Jurkat, Clone E6-1 (cell line): ENCODE measurements around the gene ATP4B. TPM values are rescaled to one million over a fixed set of nuclear protein-coding genes. Genes with fewer than 3 reads are reported as not detected.

Source experiments
- DNase-seq: peaks from one replicate; pipeline ENCODE4 v3.0.0-alpha.2; 2011; ENCODE audit warnings: low read depth, low spot score
- H3K4me3 ChIP-seq: 2 replicates; pipeline ENCODE4 v1.5.1; 2011; ENCODE audit warnings: mild to moderate bottlenecking, low read length, control low read depth, moderate library complexity
- polyA plus RNA-seq: library from polyadenylated mRNA; unstranded; fragments of >200 nt; gene quantifications from one replicate; pipeline ENCODE4 v1.2.1, GENCODE V29; 2012; ENCODE audit warnings: missing spikeins; ENCODE audit not compliant: insufficient read length, insufficient read depth

The ATP4B gene
- polyA plus RNA-seq, result not detected

DNA sequence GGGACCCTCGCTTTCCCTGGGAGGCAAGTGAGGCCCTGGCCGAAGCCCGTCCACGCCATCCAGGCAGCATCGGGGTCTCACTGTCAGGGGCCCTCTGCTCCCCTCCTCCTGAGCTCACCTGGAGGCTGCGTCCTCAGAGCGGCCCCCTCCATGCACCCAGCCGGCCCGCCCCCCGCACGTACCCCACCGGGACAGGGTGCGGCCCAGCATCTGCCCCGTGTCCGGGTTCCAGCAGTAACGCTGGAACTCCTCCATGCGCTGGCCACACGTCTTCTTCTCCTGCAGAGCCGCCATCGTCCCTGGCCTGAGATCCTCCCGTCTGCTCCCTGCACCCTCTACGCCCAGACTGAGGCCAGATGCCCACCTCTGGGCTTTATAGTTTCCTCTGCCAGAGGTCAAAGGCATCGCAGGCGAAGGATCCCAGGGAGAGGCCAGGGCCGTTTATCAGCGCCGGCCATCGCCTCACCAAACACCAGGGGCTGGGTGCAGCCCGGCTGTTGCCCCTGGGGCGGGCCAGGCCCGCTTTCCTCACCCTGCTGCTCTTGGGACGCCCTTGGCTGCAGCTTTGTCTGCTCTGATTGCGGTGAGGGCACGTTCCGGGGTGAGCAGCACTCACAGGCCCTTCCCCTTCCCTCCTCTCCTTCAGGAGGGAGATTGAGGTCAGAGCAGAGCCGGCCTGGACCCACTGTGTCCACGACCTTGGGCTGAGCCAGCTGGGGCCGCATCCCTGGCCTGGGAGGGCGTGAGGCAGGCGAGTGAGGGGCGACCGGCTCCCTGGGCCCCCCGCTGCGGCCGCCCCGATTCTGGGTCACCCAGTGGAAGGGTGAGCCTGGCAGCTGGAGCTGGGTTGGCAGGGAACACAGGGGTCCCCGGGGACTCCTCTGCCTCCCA lies at the start of gene ATP4B:
ATP4B (minus strand) TSS at position 348 of the 891 bp plus-strand sequence; CDS start at position 294, 54 bp downstream.
- no peak for DNase-seq
- H3K4me3 ChIP-seq, result no peak within 1 kb of the TSS

DNA sequence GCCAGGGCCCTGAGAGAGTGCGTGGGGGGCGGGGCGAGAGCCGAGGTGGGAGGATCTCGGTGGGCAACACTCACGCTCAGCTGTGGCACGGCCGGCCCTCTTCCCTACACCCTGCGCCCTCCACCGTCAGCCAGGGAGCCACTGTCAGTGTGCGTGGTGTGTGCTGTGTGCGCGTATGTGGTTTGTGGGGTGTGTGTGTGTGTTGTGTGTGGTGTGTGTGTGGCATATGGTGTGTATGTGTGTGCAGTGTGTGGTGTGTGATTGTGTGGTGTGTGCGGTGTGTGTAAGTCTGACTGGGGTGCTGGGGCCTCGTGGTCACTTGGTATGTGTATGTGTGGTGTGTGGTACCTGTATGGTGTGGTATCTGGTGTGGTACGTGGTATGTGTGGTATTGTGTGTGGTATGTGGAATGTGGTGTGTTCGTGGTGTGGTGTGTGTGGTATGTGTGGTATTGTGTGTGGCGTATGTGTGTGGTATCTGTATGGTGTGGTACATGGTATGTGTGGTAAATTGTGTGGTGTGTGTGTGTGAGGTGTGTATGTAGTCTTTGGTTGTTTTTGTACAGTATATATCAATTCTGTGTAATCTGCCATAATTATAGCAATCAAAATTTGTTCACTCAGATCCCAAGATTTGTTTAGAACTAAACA lies 14.1 kb upstream of the ATP4B start:
- DNase-seq, result no peak
- no peak overlapping the region for H3K4me3 ChIP-seq

DNA sequence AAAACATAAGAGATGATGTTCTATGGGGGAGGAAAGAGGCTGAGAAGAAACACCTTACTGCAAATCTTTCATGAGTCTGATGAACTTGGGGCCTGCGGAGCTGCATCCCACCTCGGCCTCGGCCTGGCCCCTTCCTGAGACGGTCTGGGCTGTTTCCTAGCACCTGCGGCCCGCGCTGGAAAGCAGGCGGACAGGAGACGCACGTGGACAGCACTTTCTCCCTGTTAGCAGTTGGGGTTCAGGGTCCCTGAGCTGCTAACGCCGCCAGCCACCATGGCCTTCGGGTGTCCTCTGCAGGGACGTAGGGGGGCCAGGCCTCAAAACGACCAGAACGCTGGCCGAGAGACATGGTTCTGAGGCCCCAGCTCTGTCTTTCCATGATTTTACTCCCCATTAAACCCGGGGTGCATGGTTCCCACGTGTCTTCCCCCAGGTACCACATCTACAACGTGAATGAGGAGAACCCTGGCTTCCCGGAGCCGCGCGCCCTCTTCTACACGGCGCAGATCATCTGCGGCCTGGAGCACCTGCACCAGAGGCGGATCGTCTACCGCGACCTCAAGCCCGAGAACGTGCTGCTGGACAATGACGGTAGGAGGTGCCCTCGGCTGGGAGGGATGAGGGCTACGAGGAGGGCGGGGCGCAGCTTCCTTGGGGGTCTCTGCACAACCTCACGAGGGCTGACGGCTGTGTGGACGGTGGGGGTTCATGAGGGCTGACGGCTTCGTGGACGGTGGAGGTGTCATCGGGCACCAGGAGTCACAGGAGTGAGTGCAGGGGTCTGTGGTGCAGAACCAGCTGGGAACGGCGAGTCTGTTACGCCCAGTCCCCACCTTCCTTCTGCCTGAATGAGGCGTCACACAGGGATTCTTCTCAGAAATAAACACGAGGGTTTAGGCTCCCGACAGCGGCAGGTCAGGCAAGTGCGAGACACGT lies 13.3 kb upstream of the ATP4B start:
- H3K4me3 ChIP-seq, result no peak overlapping the region
- no peak for DNase-seq

DNA sequence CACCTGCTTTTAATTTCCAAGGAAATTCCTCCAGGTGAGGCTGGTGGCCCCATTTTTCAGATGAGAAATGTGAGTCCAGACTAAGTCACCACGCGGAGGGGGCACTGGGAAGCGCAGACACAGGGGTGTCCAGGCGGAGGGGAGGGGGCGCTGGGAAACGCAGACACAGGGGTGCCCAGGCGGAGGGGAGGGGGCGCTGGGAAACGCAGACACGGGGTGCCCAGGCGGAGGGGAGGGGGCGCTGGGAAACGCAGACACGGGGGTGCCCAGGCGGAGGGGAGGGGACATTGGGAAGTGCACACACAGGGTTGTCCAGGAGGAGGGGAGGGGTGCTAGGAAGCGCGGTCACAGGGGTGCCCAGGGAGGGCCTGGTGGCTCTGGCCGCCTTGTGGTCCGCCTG lies 12.5 kb upstream of the ATP4B start:
- no peak overlapping the region for H3K4me3 ChIP-seq

DNA sequence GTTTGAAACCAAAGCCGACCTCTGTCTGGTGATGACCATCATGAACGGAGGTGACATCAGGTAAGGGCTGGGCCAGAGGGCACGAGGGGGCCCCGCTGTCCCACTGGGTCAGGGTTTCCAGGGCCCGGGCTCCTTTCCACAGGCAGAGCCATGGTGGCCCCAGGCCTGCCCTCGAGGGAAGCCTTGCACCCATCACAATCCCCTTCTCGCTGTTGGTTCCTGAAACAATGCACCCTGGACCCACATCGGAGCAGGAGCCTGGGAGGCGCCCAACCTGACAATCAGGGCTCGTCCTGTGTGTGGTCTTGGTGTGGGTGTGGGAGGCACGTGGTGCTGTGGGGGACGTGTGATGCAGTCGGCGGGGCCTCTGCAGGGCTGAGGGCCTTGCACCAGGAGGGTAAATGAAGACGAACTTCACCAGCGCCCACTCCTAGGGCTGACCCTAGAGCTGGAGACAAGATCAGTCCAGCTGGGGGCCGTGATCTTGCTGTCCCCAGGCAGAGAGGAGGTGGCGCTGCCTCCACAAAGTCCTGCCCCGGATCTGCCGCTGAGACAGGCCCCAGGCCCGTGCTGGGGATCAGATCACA lies 11.8 kb upstream of the ATP4B start:
- no peak for DNase-seq
- no peak overlapping the region for H3K4me3 ChIP-seq

More for the DNA sequence above, 12.5 kb upstream of the ATP4B start:
- no peak for DNase-seq

DNA sequence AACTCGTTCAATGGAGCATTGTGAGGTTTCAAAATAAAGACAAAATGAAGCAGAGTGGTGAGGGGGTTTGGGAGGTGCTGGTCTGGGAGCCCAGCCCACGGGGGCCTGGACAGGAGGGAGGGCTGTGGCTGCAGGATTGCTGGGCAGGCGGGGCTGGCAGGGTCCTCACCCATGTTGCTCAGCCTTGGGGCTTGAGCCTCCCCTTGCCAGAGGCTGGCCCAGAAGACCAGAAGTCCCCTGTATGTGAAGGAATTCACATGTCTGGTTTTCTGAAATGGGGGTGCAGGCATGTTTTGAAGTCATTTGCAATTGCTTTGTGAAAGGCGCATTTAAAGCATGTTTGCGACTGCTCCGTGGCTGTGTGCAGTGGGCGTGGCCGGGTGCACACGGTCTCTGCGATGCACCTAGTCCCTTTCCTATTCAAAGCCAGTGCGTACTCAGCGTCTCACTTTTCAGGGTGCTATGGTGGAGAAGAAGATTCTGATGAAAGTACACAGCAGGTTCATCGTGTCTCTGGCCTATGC lies 11.3 kb upstream of the ATP4B start:
- H3K4me3 ChIP-seq, result no peak overlapping the region
- no peak for DNase-seq

DNA sequence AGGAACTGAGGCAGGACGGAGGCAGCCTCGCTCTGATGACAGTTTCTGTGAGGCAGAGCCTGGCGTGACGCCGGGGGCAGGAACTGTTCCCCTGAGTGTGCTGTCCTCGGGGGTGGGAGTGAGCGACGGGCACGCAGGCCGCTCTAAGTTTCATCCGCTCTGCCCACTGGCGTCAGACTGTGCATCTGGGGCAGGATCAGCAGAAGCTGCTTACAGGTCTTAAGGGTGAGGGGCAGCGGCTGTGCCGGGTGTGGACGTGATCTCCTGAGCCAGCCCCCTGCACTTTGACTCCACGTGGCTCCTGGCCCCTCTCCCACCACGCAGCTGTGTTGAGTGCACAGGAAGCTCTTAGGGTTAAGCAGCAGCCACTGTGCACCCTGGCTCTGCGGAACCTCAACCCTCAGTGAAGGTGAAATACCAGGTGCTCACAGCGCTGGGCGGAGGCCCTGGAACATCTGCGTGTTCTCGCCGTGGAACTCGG lies 10.5 kb upstream of the ATP4B start:
- DNase-seq, result peak; percentile 33
- no peak overlapping the region for H3K4me3 ChIP-seq

DNA sequence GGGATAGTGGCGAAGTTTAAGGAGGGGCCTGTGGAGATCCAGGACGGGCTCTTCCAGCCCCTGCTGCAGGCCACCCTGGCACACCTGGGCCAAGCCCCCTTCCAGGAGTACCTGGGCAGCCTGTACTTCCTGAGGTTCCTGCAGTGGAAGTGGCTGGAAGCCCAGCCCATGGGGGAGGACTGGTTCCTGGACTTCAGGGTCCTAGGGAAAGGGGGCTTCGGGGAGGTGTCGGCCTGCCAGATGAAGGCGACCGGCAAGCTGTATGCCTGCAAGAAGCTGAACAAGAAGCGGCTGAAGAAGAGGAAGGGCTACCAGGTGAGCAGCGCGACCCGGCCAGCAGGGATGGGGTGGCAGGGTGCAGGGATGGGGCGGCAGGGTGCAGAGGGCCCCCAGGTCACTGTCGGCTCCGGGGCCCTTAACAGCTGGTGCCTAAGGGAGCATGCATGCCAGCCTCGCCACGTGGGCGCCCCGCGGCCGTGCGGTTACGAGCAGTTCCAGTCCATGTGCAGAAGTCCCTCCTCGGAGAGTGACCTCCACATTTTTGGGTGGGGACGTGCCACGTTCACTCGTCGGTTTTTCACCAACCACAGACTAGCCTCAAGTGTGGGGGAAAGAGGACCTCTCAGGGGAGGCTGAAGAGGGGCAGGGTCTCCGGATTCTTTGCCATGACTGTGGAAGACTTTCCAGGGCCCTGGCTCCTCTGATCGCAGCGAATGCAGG lies 9.9 kb upstream of the ATP4B start:
- no peak overlapping the region for H3K4me3 ChIP-seq
- no peak for DNase-seq

DNA sequence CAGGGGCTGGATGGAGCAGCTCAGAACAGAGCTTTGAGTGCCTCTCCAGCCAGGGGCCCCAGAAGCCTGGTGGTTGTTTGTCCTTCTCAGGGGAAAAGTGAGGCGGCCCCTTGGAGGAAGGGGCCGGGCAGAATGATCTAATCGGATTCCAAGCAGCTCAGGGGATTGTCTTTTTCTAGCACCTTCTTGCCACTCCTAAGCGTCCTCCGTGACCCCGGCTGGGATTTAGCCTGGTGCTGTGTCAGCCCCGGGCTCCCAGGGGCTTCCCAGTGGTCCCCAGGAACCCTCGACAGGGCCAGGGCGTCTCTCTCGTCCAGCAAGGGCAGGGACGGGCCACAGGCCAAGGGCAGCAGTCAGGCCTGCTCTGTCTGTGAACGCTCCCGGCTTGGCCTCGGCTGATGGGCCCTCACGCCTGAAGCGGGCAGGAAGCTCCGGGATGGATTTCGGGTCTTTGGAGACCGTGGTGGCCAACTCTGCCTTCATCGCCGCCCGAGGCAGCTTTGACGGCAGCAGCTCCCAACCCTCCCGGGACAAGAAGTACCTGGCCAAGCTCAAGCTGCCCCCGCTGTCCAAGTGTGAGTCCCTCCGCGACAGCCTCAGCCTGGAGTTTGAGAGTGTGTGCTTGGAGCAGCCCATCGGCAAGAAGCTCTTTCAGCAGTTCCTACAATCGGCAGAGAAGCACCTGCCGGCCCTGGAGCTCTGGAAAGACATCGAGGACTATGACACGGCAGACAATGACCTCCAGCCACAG lies 9.1 kb upstream of the ATP4B start, which contains the start of gene GRK1:
GRK1 (plus strand) TSS at position 269 of the 751 bp plus-strand sequence; CDS start at position 437, 168 bp downstream.
- no peak within 1 kb of the TSS for H3K4me3 ChIP-seq
- DNase-seq, result no peak

DNA sequence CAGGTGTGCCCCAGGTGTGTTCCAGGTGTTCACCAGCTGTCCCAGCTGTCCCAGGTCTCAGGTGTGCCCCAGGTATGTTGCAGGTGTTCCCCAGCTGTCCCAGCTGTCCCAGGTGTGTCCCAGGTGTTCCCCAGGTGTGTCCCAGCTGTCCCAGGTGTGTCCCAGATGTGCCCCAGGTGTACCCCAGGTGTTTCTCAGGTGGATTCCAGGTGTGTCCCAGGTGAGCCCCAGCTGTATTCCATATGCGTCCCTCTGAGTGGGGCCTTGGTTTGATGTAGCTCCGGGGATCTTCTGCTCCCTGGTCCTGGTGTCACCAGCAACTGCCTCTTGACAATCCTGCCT lies 8.3 kb upstream of the ATP4B start:
- DNase-seq, result no peak
- H3K4me3 ChIP-seq, result no peak overlapping the region

DNA sequence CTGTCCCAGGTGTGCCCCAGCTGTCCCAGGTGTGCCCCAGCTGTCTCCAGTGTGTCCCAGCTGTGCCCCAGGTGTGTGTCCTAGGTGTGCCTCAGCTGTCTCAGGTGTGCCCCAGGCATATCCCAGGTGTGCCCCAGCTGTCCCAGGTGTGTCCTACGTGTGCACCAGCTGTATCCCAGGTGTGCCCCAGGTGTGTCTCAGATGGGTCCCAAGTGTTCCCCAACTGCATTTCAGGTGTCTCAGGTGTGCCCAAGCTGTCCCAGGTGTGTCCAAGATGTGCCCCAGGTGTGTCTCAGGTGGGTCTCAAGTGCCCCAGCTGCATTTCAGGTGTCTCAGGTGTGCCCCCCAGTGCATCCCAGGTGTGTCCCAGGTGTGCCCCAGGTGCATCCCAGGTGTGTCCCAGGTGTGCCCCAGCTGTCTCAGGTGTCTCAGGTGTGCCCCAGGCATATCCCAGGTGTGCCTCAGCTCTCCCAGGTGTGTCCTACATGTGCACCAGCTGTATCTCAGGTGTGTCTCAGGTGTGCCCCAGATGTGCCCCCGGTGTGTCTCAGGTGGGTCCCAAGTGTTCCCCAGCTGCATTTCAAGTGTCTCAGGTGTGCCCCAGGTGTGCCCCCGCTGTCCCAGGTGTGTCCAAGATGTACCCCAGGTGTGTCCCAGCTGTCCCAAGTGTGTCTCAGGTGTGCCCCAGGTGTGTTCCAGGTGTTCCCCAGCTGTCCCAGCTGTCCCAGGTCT lies 7.8 kb upstream of the ATP4B start:
- H3K4me3 ChIP-seq, result no peak overlapping the region
- DNase-seq, result no peak

DNA sequence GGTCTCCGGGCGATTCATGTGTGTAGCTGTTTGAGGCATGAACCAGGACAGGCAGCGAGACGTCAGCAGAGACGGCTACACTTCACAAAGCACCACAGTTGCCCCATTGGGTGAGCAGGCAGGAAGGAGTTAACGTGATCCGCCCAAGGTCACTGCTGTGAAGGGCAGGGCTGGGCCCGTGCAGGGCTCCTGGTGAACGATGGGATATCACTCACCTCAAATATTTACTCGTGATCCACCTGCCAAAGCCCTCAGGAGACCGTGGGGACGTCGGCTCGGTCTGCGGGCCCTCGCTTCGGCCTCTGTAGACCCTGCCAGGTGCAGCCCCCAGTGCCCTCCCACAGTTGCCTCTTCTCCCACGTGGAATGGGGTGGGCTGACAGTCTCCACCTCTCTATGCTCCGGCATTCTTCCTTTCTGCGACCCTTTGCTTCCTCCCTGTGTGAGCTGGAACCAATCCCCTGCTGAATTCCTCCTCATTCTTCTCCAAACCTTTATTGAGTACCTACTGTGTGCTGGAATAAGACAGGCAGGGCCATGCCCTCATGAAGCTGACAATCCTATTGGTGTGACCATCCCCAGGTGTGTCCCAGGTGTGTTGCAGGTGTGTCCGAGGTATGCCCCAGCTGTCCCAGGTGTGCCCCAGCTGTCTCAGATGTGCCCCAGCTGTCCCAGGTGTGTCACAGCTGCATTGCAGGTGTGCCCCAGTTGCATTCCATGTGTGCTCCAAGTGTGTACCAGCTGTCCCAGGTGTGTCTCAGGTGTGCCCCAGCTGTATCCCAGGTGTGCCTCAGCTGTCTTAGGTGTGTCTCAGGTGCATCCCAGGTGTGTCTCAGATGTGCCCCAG lies 7.0 kb upstream of the ATP4B start:
- H3K4me3 ChIP-seq, result no peak overlapping the region
- no peak for DNase-seq

DNA sequence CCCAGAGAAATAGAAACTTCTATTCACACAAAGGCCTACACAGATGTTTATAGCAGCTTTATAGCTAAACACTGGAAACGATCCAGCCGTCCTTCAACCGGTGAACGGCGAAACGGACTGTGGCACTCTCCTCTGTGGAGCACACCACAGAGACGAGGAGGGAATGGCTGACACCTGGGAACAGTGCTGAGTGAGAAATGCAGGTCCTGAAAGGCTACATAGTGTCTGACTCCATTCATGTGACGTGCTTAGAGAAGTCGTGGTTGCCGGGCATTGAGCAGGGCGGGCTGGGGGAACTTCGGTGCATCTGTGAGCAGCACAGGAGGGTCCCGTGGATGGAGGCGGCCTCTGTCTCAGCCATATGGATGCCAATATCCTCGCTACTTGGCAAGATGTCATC lies 5.9 kb upstream of the ATP4B start:
- no peak overlapping the region for H3K4me3 ChIP-seq
- no peak for DNase-seq

DNA sequence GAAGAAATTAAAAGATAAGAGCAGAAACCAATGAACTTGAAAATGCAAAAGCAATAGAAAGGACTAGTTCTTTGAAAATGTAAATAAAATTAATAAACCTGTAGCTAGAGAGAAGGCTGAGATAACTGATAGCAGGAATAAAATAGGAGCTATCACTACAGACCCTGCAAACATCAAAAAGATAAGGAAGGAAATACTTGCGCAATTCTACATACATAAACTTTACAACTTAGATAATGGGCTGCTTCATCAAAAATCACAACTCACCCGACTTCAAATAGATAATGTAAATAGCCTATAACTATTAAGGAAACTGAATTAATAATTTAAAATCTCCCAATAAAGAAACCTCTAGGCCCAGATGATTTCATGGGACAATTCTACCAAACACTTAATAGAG lies 3.5 kb upstream of the ATP4B start:
- no peak for DNase-seq
- no peak overlapping the region for H3K4me3 ChIP-seq

DNA sequence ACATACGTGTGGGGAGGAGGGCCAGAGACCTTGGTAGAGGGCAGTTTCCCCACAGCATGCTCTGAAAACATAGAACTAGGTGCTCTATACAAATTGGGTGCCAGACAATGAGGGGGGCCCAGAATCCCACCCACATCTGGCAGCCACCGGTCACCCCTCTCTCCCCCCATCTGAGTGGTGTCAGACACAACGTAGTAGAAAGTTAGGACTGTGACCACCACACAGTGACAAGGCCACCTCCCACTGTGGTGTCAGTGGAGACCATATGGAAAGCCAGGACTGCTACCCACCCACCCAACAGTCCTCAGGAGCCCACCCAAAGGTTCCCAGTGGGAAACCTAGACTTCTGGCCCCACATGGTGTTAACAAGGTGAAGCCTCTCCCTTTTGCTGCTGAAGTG lies 2.1 kb upstream of the ATP4B start:
- DNase-seq, result no peak
- H3K4me3 ChIP-seq, result no peak overlapping the region

DNA sequence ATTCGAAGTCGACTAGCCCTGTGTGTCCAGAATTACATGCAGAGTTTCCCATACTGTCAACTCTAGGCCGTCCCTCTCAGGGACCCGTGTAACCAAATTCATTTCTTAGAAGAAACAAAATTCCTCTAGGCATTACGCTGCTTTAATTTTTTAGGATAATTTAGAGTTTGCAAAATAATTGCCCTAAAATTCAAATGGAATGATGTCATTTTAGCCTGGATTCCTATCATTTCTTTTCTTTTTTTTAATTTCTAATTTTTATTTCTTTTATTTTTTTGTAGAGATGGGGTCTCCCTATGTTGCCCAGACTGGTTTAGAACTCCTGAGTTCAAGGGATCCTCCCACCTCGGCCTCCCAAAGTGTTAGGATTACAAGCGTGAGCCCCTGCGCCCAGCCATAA lies 1.3 kb upstream of the ATP4B start:
- H3K4me3 ChIP-seq, result no peak overlapping the region
- DNase-seq, result no peak
